ENCODE data around the gene PURB. TPM values are rescaled to one million over a fixed set of nuclear protein-coding genes. Genes with fewer than 3 reads are reported as not detected.

PURB gene
- total and polyA plus RNA-seq, 3 donors from 2014 or later, result 14.7 to 23.9 (median 22.4) TPM

GRCh38 chr7:44921607-44922350, 36.4 kb upstream of the PURB start:
- DNase-seq, result peak; percentile 93
- 49 to 57% methylated on average over 12 to 14 of the region's 14 CpGs for WGBS, 2 donors
- H3K4me1 ChIP-seq, result no peaks in the 10 kb centered on the region
- intact Hi-C loops (cut with DNase I; ENCODE audit: low total_unique reads), result no loop called here
- H3K9me3 ChIP-seq, result no peaks in the 10 kb centered on the region
- H3K27ac ChIP-seq, result no peak overlapping the region
- H3K36me3 ChIP-seq (ENCODE audit: low read depth, missing control alignments), result no peaks in the 10 kb centered on the region
- H3K4me3 ChIP-seq, result no peak overlapping the region
- H3K27me3 ChIP-seq, result no peaks in the 10 kb centered on the region
- no peak for TF ChIP-seq POLR2A (IDR thresholded peaks at IDR 0.05)
- TF ChIP-seq CTCF (IDR thresholded peaks at IDR 0.05), result peak; percentile 49 to 81 (median 52)

GRCh38 chr7:44920119-44920518, 34.8 kb upstream of the PURB start:
- no peak overlapping the region for H3K27ac ChIP-seq
- no peaks in the 10 kb centered on the region for H3K4me1 ChIP-seq
- H3K27me3 ChIP-seq, result no peaks in the 10 kb centered on the region
- 74 to 83% methylated on average over 3 of the region's 3 CpGs for WGBS, 2 donors
- no peaks in the 10 kb centered on the region for H3K36me3 ChIP-seq (ENCODE audit: low read depth, missing control alignments)
- no peak overlapping the region for H3K4me3 ChIP-seq
- intact Hi-C loops (cut with DNase I; ENCODE audit: low total_unique reads), result no loop called here
- no peaks in the 10 kb centered on the region for H3K9me3 ChIP-seq
- DNase-seq, result no peak
- TF ChIP-seq POLR2A (IDR thresholded peaks at IDR 0.05), result no peak
- TF ChIP-seq CTCF (IDR thresholded peaks at IDR 0.05), result no peak

- Histone ChIP-seq H3K4me1 (no peaks in the 10 kb centered on the region), H3K4me3 (no peak overlapping the region), H3K27me3 (no peaks in the 10 kb centered on the region), H3K36me3 (ENCODE audit: low read depth, missing control alignments) (no peaks in the 10 kb centered on the region), H3K27ac (no peak overlapping the region), H3K9me3 (no peaks in the 10 kb centered on the region)
- no peak for DNase-seq
- TF ChIP-seq POLR2A (IDR thresholded peaks at IDR 0.05) (no peak), CTCF (IDR thresholded peaks at IDR 0.05) (no peak)
- intact Hi-C loops (cut with DNase I; ENCODE audit: low total_unique reads), result no loop called here
These were observed 32.7 kb upstream of the PURB start for GRCh38 chr7:44918029-44918428.

- H3K4me3 ChIP-seq, result no peak overlapping the region
- no peaks in the 10 kb centered on the region for H3K9me3 ChIP-seq
- H3K27me3 ChIP-seq, result no peaks in the 10 kb centered on the region
- no peaks in the 10 kb centered on the region for H3K36me3 ChIP-seq (ENCODE audit: low read depth, missing control alignments)
- no peak for DNase-seq
- WGBS, 2 donors, result 91 to 100% methylated on average over 2 of the region's 2 CpGs
- TF ChIP-seq POLR2A (IDR thresholded peaks at IDR 0.05) (no peak), CTCF (IDR thresholded peaks at IDR 0.05) (no peak)
- no peaks in the 10 kb centered on the region for H3K4me1 ChIP-seq
- intact Hi-C loops (cut with DNase I; ENCODE audit: low total_unique reads), result no loop called here
- H3K27ac ChIP-seq, result no peak overlapping the region
These were observed 32.1 kb upstream of the PURB start for GRCh38 chr7:44917465-44917864.
